HL-60 (cell line): ENCODE measurements around the gene RTL3.
A peak's percentile ranks its signal among the peaks of the same experiment; 100 is the strongest.

Experiments used
- DNase-seq, 2 experiments: peaks; one replicate each; pipeline ENCODE4 v3.0.0-alpha.2; 2010 to 2020; ENCODE audit warnings: low read depth in 1 of 2, low spot score in 1 of 2
- H3K27ac ChIP-seq: fragments of 250-450 bp; sonication (Bioruptor Pico); replicated peaks from 2 replicates; pipeline ENCODE4 v1.5.1; 2020; ENCODE audit warnings: mild to moderate bottlenecking, moderate library complexity
- H3K27me3 ChIP-seq: fragments of 250-450 bp; sonication (Bioruptor Pico); 2 replicates; pipeline ENCODE4 v1.5.1; 2021; ENCODE audit warnings: mild to moderate bottlenecking, moderate library complexity; ENCODE audit not compliant: insufficient read depth, poor library complexity, severe bottlenecking
- H3K4me3 ChIP-seq: replicated peaks from 2 replicates; pipeline ENCODE4 v1.5.1; 2011; ENCODE audit warnings: mild to moderate bottlenecking, control low read depth, low read length; ENCODE audit not compliant: insufficient read depth
- GABPA ChIP-seq: IDR thresholded peaks from 2 replicates; pipeline ENCODE4 v1.6.1; 2012; ENCODE audit warnings: low read depth
- POLR2AphosphoS5 ChIP-seq: IDR thresholded peaks from 2 replicates; pipeline ENCODE4 v1.6.1; 2012; ENCODE audit warnings: low read depth
- SPI1 ChIP-seq: IDR thresholded peaks from 2 replicates; pipeline ENCODE4 v1.6.1; 2012; ENCODE audit warnings: low read depth, mild to moderate bottlenecking, borderline replicate concordance
- long read RNA-seq: library from polyadenylated mRNA; unstranded; transcript quantifications from one replicate; pipeline ENCODE4 v2.0.0, GENCODE V29; 2020
- TF ChIP-seq, protein P1 (sequence below): IDR thresholded peaks from 2 replicates; pipeline ENCODE4 v1.6.1; 2012; ENCODE audit warnings: low read depth; ENCODE audit not compliant: insufficient replicate concordance
- TF ChIP-seq, protein P2 (sequence below): IDR thresholded peaks from one replicate; pipeline ENCODE4 v1.5.1; 2011; ENCODE audit warnings: low read length, control low read depth, inconsistent platforms; ENCODE audit not compliant: insufficient read depth

Gene RTL3
- long read RNA-seq: 0 reads

- Histone ChIP-seq H3K27ac (peak within 1 kb of the TSS; percentile 24), H3K4me3 (no peak within 1 kb of the TSS), H3K27me3 (no peaks in the 10 kb centered on the region)
- TF ChIP-seq, protein P1, sequence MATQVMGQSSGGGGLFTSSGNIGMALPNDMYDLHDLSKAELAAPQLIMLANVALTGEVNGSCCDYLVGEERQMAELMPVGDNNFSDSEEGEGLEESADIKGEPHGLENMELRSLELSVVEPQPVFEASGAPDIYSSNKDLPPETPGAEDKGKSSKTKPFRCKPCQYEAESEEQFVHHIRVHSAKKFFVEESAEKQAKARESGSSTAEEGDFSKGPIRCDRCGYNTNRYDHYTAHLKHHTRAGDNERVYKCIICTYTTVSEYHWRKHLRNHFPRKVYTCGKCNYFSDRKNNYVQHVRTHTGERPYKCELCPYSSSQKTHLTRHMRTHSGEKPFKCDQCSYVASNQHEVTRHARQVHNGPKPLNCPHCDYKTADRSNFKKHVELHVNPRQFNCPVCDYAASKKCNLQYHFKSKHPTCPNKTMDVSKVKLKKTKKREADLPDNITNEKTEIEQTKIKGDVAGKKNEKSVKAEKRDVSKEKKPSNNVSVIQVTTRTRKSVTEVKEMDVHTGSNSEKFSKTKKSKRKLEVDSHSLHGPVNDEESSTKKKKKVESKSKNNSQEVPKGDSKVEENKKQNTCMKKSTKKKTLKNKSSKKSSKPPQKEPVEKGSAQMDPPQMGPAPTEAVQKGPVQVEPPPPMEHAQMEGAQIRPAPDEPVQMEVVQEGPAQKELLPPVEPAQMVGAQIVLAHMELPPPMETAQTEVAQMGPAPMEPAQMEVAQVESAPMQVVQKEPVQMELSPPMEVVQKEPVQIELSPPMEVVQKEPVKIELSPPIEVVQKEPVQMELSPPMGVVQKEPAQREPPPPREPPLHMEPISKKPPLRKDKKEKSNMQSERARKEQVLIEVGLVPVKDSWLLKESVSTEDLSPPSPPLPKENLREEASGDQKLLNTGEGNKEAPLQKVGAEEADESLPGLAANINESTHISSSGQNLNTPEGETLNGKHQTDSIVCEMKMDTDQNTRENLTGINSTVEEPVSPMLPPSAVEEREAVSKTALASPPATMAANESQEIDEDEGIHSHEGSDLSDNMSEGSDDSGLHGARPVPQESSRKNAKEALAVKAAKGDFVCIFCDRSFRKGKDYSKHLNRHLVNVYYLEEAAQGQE: no peak
- no peak for TF ChIP-seq GABPA
- no peak for TF ChIP-seq SPI1
- TF ChIP-seq, protein P2, sequence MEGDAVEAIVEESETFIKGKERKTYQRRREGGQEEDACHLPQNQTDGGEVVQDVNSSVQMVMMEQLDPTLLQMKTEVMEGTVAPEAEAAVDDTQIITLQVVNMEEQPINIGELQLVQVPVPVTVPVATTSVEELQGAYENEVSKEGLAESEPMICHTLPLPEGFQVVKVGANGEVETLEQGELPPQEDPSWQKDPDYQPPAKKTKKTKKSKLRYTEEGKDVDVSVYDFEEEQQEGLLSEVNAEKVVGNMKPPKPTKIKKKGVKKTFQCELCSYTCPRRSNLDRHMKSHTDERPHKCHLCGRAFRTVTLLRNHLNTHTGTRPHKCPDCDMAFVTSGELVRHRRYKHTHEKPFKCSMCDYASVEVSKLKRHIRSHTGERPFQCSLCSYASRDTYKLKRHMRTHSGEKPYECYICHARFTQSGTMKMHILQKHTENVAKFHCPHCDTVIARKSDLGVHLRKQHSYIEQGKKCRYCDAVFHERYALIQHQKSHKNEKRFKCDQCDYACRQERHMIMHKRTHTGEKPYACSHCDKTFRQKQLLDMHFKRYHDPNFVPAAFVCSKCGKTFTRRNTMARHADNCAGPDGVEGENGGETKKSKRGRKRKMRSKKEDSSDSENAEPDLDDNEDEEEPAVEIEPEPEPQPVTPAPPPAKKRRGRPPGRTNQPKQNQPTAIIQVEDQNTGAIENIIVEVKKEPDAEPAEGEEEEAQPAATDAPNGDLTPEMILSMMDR: no peak
- TF ChIP-seq POLR2AphosphoS5: no peak
- DNase-seq: no peak
Observed at GRCh38 chrX:78658845-78659744, at the start of gene RTL3. TSS of gene RTL3 (minus strand) at chrX:78659328. CDS start at chrX:78658420, 908 bp downstream.

DNA sequence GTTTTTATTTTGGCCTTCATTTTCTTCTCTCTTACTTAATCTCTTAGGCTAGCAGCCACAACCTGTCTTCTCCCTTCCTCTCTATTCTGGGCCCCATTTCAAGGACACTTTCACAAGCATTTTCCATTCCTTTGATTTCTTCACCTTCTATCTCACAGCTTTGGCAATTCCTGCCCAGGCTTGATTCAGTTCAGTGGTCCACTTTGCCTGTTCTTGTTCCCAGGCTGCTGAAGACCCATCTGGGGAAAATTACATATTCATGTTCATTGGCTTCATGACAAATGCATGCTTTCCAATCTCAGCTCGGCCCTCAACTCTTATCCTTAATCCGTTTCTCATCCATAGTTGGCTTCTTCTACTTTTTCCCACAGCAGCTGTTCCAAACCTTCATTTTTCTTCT is 49.7 kb upstream of the RTL3 start:
- no peak overlapping the region for H3K4me3 ChIP-seq
- no peaks in the 10 kb centered on the region for H3K27me3 ChIP-seq
- TF ChIP-seq POLR2AphosphoS5: no peak
- TF ChIP-seq, protein P2: no peak
- TF ChIP-seq, protein P1: no peak
- no peak for TF ChIP-seq SPI1
- TF ChIP-seq GABPA: no peak
- no peak overlapping the region for H3K27ac ChIP-seq
- DNase-seq: no peak

GRCh38 chrX:78708262-78708661 is 49.1 kb upstream of the RTL3 start:
- no peaks in the 10 kb centered on the region for H3K27me3 ChIP-seq
- H3K27ac ChIP-seq: peak overlapping the region; percentile 38; the same call in 1 of the 2 replicates
- H3K4me3 ChIP-seq: no peak overlapping the region
- DNase-seq: peak in 1 of 2 experiments; percentile 78
- TF ChIP-seq GABPA (no peak), POLR2AphosphoS5 (no peak), SPI1 (peak; percentile 48; the same call in 1 of the 2 replicates)
- TF ChIP-seq, protein P1: no peak
- TF ChIP-seq, protein P2: peak; percentile 2
